Activated naive CD8-positive, alpha-beta T cell (primary cell): Measurements from ENCODE around the gene NOS3.

Experiments used
- H3K27ac Mint-ChIP-seq: one replicate; pipeline ENCODE4 v1.8.0; 2021; ENCODE audit warnings: mixed read lengths
- H3K27me3 Mint-ChIP-seq: one replicate; pipeline ENCODE4 v1.8.0; 2021; ENCODE audit warnings: mixed read lengths
- H3K36me3 Mint-ChIP-seq: one replicate; pipeline ENCODE4 v1.8.0; 2021; ENCODE audit warnings: mixed read lengths
- H3K4me1 Mint-ChIP-seq: one replicate; pipeline ENCODE4 v1.8.0; 2021; ENCODE audit warnings: low read depth, mixed read lengths
- H3K4me3 Mint-ChIP-seq: one replicate; pipeline ENCODE4 v1.8.0; 2021; ENCODE audit warnings: mild to moderate bottlenecking, mixed read lengths
- H3K9me3 Mint-ChIP-seq: one replicate; pipeline ENCODE4 v1.8.0; 2021; ENCODE audit warnings: low read depth, mixed read lengths

Gene NOS3

GRCh38 chr7:150949564-150949963, 41.3 kb upstream of the NOS3 start:
- Mint-ChIP-seq H3K36me3 (no peaks in the 10 kb centered on the region), H3K4me3 (no peak overlapping the region), H3K27ac (no peak overlapping the region), H3K9me3 (no peaks in the 10 kb centered on the region), H3K4me1 (no peaks in the 10 kb centered on the region), H3K27me3 (no peaks in the 10 kb centered on the region)

GRCh38 chr7:150949971-150950491, 40.8 kb upstream of the NOS3 start:
- Mint-ChIP-seq H3K27ac (no peak overlapping the region), H3K4me1 (no peaks in the 10 kb centered on the region), H3K4me3 (no peak overlapping the region), H3K27me3 (no peaks in the 10 kb centered on the region), H3K36me3 (no peaks in the 10 kb centered on the region), H3K9me3 (no peaks in the 10 kb centered on the region)

GRCh38 chr7:150950496-150951180, 40.2 kb upstream of the NOS3 start:
- Mint-ChIP-seq H3K36me3 (no peaks in the 10 kb centered on the region), H3K27me3 (no peaks in the 10 kb centered on the region), H3K4me1 (no peaks in the 10 kb centered on the region), H3K27ac (no peak overlapping the region), H3K4me3 (no peak overlapping the region), H3K9me3 (no peaks in the 10 kb centered on the region)

DNA sequence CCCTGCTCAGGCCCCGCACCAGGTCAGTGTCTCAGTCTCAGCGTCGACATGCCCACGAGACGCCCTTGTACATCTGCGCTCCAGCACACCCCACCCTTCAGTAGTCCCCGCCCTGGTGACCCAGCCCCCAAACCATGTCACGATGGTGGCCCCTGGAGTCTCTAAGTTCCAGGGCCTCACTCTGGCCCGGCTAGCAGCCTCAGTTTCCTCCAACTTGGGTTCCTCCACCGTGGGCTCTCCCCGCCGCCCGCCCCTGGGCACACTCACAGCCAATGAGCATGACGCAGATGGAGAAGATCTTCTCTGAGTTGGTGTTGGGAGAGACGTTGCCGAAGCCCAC, 39.7 kb upstream of the NOS3 start:
- Mint-ChIP-seq H3K27ac (no peak overlapping the region), H3K36me3 (peaks cover 2% of the 10 kb centered on the region), H3K9me3 (no peaks in the 10 kb centered on the region), H3K4me1 (no peaks in the 10 kb centered on the region), H3K27me3 (peaks cover 2% of the 10 kb centered on the region), H3K4me3 (no peak overlapping the region)

DNA sequence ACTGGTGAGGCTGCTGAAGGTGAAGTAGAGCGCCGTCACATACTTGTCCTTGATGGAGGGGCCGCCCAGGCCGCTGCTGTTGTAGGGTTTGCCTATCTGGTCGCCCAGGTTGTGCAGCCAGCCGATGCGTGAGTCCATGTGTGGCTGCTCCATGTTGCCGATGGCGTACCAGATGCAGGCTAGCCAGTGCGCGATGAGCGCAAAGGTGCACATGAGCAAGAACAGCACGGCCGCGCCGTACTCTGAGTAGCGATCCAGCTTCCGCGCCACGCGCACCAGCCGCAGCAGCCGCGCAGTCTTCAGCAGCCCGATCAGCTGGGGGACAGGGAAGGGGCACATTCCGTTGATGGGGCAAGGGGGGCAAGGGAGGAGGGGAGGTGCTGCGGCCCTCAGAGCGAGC, 39.3 kb upstream of the NOS3 start:
- Mint-ChIP-seq H3K27me3 (peaks cover 2% of the 10 kb centered on the region), H3K4me1 (no peaks in the 10 kb centered on the region), H3K4me3 (no peak overlapping the region), H3K9me3 (no peaks in the 10 kb centered on the region), H3K36me3 (peaks cover 2% of the 10 kb centered on the region), H3K27ac (no peak overlapping the region)

DNA sequence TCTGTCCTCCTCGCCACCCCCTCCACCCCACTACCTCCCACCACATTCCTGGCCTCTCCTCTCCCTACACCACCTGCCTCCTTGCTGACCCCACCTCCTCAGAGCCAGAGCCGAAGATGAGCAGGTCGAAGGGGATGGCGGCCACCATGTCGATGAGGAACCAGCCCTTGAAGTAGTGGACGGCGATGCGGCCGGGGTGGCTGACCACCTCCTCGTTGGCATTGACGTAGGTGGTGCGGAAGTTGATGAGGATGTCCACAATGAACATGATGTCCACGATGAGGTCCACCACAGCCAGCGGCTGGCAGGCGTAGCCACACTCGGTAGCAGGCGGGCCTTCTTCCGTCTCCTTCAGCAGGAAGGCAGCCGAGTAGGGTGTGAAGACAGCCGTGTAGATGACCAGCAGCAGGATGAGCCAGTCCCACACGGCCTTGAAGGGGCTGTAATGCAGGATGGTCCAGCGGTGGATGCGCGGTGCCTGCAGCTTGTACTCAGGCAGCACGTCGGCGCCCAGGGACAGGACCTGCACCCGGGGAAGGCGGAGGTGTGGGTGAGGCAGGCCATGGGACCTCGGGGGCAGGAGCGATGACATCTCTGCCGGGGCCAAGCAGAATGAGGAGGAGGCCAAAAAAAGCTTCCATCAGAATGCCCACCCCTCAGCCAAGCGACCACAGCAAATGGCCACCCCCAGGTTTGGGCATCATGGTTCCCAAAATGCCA, 38.3 kb upstream of the NOS3 start:
- no peak overlapping the region for H3K4me3 Mint-ChIP-seq
- no peaks in the 10 kb centered on the region for H3K9me3 Mint-ChIP-seq
- peaks cover 9% of the 10 kb centered on the region for H3K27me3 Mint-ChIP-seq
- no peak overlapping the region for H3K27ac Mint-ChIP-seq
- H3K4me1 Mint-ChIP-seq, result peaks cover 4% of the 10 kb centered on the region
- peaks cover 7% of the 10 kb centered on the region for H3K36me3 Mint-ChIP-seq

DNA sequence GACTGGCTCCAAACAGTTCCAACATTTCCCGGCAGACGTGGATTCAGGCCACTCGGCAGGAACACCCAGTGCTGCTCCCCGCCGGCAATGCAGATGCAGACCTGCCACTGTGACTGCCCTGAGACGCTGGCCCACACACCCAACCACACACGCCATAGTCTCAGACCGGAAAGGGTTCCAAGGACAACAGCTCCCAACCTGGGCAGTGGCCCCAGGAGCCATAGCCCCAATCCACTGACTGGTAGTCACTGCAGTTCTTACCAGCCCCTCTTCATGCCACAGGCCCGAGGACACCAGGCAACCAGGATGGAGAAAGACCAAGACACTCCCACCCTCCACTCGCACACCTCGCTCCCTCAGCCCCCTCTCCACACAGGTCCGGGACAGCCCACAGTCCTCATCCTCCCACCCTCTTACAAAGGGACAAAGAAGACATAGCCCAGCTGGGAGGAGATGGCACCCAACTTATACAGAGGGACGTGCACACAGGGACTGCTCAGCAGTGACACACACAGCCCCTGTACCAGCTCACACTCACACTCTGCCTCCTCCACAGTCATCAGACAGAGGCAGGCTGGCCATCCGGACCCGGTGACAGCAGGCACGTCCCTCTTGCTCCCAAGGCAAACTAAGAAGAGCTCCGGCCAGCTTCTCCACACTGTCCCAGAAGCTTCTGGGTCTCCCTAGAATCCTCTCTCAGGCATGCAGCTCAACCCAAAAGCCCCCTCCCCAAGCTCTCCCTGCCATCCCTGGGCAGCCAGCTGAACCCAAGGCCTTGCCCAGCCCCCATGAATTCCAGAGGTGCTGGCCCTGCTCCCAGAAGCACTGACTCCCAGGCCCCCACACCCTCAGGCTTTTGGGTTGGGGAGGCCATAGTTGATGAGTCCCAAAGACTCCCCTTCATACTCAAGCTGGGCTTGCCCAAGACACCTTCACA, 37.5 kb upstream of the NOS3 start:
- peaks cover 4% of the 10 kb centered on the region for H3K4me1 Mint-ChIP-seq
- no peaks in the 10 kb centered on the region for H3K9me3 Mint-ChIP-seq
- H3K4me3 Mint-ChIP-seq, result no peak overlapping the region
- H3K27me3 Mint-ChIP-seq, result peaks cover 9% of the 10 kb centered on the region
- H3K36me3 Mint-ChIP-seq, result peaks cover 7% of the 10 kb centered on the region
- no peak overlapping the region for H3K27ac Mint-ChIP-seq

DNA sequence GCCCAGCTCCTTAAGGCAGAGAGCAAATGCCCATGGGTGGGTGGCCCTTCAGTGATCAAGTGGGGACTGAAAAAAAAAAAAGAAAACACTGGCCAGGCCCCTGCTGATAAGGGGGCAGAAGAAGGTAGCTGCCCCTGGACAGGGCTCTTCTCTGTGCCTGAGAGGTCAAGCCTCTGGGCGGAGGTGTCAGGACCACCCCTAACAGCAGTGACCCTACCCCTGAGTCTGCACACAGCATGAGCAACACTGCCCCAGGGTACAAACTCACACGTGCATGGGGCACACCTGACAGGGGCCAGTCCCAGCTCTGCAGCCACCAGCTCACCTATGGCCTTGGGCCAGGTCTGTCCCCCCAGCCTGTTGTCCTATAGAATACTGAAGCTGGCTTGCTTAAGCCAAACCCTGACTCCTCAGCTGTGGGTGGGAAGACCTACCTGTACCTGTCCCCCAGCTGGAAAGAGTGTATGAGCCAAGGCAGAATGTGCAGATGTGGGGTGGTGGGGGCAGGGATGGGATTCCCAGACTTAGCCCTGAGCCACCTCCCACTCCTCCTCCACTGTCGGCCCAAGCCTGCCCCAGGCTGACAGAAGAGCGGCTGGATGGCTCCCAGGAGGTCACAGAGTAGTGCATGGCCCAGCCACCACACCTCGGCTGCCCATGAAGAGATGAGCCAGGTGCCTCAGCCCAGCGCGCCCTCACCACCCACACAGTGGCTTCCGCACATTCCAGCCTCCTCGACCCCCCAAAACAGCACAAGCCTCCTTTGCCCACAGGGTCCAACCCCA, 36.4 kb upstream of the NOS3 start:
- Mint-ChIP-seq H3K4me1 (peaks cover 7% of the 10 kb centered on the region), H3K4me3 (no peak overlapping the region), H3K27me3 (peaks cover 15% of the 10 kb centered on the region), H3K27ac (no peak overlapping the region), H3K9me3 (no peaks in the 10 kb centered on the region), H3K36me3 (peaks cover 9% of the 10 kb centered on the region)

- H3K27me3 Mint-ChIP-seq, result peaks cover 17% of the 10 kb centered on the region
- no peak overlapping the region for H3K4me3 Mint-ChIP-seq
- H3K9me3 Mint-ChIP-seq, result no peaks in the 10 kb centered on the region
- H3K27ac Mint-ChIP-seq, result no peak overlapping the region
- peaks cover 9% of the 10 kb centered on the region for H3K36me3 Mint-ChIP-seq
- H3K4me1 Mint-ChIP-seq, result peaks cover 10% of the 10 kb centered on the region
Measured at GRCh38 chr7:150954986-150955518, 35.8 kb upstream of the NOS3 start.

DNA sequence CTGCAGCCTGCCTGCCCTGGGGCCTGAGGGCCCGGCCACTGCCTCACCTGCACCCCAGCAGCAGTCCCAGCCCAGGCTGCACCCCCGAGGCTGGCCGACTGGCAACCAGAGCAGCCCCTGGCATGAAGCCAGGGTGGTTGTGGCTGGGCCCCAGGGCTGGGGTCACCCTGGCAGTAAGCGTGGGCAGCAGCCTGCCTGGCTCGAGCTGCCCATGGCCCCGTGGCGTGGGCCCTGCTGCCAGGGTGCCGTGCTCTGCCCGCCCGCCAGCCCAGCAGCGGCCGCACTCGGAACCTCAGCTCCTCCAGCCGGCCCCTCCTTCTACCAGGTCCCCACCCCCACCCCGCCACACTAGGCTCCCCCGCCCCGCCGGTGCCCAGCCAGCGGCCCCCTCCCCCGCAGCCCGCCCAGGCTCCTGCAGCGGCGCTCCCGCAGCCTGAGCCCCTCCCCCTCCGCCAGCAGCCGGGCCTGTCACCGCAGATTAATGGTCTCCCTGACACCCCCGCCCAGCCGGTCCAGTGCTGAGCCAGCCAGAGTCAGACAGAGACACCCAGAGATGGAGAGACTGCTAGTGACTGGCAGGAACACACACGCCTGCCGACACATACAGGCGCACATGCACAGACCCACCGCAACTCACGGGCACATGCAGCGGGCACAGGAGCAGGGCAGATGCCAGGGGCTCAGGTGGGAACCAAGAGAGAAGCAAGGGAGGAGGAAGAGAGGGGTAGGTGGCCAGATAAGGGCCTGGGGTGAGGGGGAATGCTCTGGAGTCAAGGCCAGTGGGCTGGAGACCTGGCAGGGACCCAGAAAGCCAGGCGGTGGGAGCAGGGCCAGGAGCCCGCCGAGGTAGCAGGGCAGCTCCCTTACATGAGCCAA, 35.1 kb upstream of the NOS3 start:
- peaks cover 9% of the 10 kb centered on the region for H3K36me3 Mint-ChIP-seq
- H3K4me3 Mint-ChIP-seq, result no peak overlapping the region
- H3K4me1 Mint-ChIP-seq, result peaks cover 10% of the 10 kb centered on the region
- H3K27ac Mint-ChIP-seq, result no peak overlapping the region
- H3K27me3 Mint-ChIP-seq, result peaks cover 17% of the 10 kb centered on the region
- no peaks in the 10 kb centered on the region for H3K9me3 Mint-ChIP-seq

- Mint-ChIP-seq H3K27ac (no peak overlapping the region), H3K4me1 (peaks cover 10% of the 10 kb centered on the region), H3K27me3 (peaks cover 17% of the 10 kb centered on the region), H3K4me3 (no peak overlapping the region), H3K36me3 (peaks cover 9% of the 10 kb centered on the region), H3K9me3 (no peaks in the 10 kb centered on the region)
Measured at GRCh38 chr7:150956395-150957132, 34.3 kb upstream of the NOS3 start.

DNA sequence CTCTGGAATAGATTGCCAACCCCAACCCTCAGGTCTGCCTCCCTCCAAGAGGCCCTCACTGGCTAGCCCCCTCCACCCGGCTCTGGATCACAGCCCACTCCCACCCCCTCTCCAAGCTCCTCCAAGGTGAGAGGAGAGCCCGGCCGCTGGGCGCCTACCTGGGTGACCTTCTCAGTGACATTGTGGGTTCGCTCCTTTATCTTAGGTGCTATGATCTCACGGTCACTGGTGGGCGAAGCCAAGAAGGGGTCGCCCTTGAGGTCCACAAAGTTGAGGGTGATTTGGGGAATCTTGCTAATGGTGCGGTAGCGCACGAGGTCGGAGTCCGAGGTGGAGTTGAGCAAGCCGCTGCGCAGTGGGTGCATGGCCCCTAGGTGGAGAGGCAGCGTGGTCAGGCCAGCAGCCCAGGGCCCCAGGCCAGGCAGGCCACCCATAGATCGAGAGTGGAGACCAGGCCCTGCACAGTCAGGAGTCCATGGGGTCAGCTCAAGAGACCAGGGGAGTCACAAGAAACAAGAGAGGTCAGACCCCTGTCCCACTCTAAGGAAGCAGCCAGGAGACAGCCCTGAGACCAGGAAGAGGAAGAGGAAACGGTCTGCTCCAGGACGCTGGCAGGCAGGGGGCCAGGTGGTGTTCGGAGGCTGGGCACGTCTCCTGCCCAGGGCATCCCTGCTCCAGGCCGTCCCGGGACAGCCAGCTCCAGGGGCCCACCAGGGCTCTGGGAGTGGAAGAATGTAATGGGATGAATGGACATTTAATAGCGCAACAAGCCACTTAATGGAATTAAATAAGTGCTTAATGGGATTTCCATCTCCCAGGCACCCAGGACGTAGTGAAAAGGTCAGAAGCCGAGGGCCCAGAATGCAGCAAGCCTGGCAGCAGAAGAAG, 33.4 kb upstream of the NOS3 start:
- Mint-ChIP-seq H3K27me3 (peaks cover 17% of the 10 kb centered on the region), H3K9me3 (no peaks in the 10 kb centered on the region), H3K36me3 (peaks cover 9% of the 10 kb centered on the region), H3K4me1 (peaks cover 11% of the 10 kb centered on the region), H3K27ac (no peak overlapping the region), H3K4me3 (no peak overlapping the region)
